ENCODE results near the gene MYOM1.

Gene MYOM1

GRCh38 chr18:3100498-3101132 lies 119.2 kb downstream of the MYOM1 start:
- no peak for TF ChIP-seq POLR2AphosphoS5 (IDR thresholded peaks at IDR 0.05; ENCODE audit: low read depth, low read length)

GRCh38 chr18:3099327-3099726 lies 120.4 kb downstream of the MYOM1 start:
- no peak for TF ChIP-seq TAF1 (IDR thresholded peaks at IDR 0.05; ENCODE audit: borderline replicate concordance, insufficient read depth, low read length)
- no peak for TF ChIP-seq SIN3A (IDR thresholded peaks at IDR 0.05; ENCODE audit: borderline replicate concordance, insufficient read depth, low read length)
- no peak for TF ChIP-seq FOXP2 (optimal IDR thresholded peaks at IDR 0.05; ENCODE audit: borderline replicate concordance, extremely low read depth, extremely low read length, insufficient read depth)
- no peak for TF ChIP-seq POLR2AphosphoS5 (IDR thresholded peaks at IDR 0.05; ENCODE audit: low read depth, low read length)
- no peak for TF ChIP-seq REST (IDR thresholded peaks at IDR 0.05; ENCODE audit: insufficient read depth in 1 of 2, low read depth in 2 of 2, low read length in 2 of 2)

- TF ChIP-seq TAF1 (IDR thresholded peaks at IDR 0.05; ENCODE audit: borderline replicate concordance, insufficient read depth, low read length) (no peak), REST (IDR thresholded peaks at IDR 0.05; ENCODE audit: insufficient read depth in 1 of 2, low read depth in 2 of 2, low read length in 2 of 2) (no peak), SIN3A (IDR thresholded peaks at IDR 0.05; ENCODE audit: borderline replicate concordance, insufficient read depth, low read length) (no peak), FOXP2 (optimal IDR thresholded peaks at IDR 0.05; ENCODE audit: borderline replicate concordance, extremely low read depth, extremely low read length, insufficient read depth) (no peak), POLR2AphosphoS5 (IDR thresholded peaks at IDR 0.05; ENCODE audit: low read depth, low read length) (no peak)
Measured at GRCh38 chr18:3097082-3097481, 122.7 kb downstream of the MYOM1 start.

- TF ChIP-seq SIN3A (IDR thresholded peaks at IDR 0.05; ENCODE audit: borderline replicate concordance, insufficient read depth, low read length) (no peak), POLR2AphosphoS5 (IDR thresholded peaks at IDR 0.05; ENCODE audit: low read depth, low read length) (no peak), REST (IDR thresholded peaks at IDR 0.05; ENCODE audit: insufficient read depth in 1 of 2, low read depth in 2 of 2, low read length in 2 of 2) (no peak), TAF1 (IDR thresholded peaks at IDR 0.05; ENCODE audit: borderline replicate concordance, insufficient read depth, low read length) (no peak), FOXP2 (optimal IDR thresholded peaks at IDR 0.05; ENCODE audit: borderline replicate concordance, extremely low read depth, extremely low read length, insufficient read depth) (no peak)
Measured at GRCh38 chr18:3095921-3096320, 123.8 kb downstream of the MYOM1 start.

GRCh38 chr18:3094338-3094684 lies 125.5 kb downstream of the MYOM1 start:
- no peak for TF ChIP-seq FOXP2 (optimal IDR thresholded peaks at IDR 0.05; ENCODE audit: borderline replicate concordance, extremely low read depth, extremely low read length, insufficient read depth)
- TF ChIP-seq POLR2AphosphoS5 (IDR thresholded peaks at IDR 0.05; ENCODE audit: low read depth, low read length): no peak
- no peak for TF ChIP-seq SIN3A (IDR thresholded peaks at IDR 0.05; ENCODE audit: borderline replicate concordance, insufficient read depth, low read length)
- no peak for TF ChIP-seq TAF1 (IDR thresholded peaks at IDR 0.05; ENCODE audit: borderline replicate concordance, insufficient read depth, low read length)
- no peak for TF ChIP-seq REST (IDR thresholded peaks at IDR 0.05; ENCODE audit: insufficient read depth in 1 of 2, low read depth in 2 of 2, low read length in 2 of 2)
